Mucosa of gallbladder (tissue), 1 donor: ENCODE measurements around the gene SPHK2. TPM values are rescaled to one million over a fixed set of nuclear protein-coding genes. Genes with fewer than 3 reads are reported as not detected.
"Not testable (repeated sequence)": the region's sequence is repeated elsewhere in the genome, so short reads cannot be mapped to it uniquely, and the experiment has no call there.

Experiments
- DNase-seq: peaks from one replicate; pipeline ENCODE4 v3.0.0-alpha.2; 2020; ENCODE audit warnings: low spot score
- total RNA-seq: library from RNA; stranded (reverse); gene quantifications from one replicate; pipeline ENCODE4 v1.2.1, GENCODE V29; 2021
- donor health status: DM: no; HTN: no; CAD: no.

The SPHK2 gene
- total RNA-seq = 51.8 TPM

GRCh38 chr19:48618916-48619691 is at the start of gene SPHK2, which contains the start of gene RPL18:
Gene SPHK2 (plus strand): TSS chr19:48619506. CDS start chr19:48620515, 1,009 bp downstream.
Gene RPL18 (minus strand): TSS chr19:48619178. CDS start chr19:48619143, 35 bp downstream.
- DNase-seq = peak; percentile 99

GRCh38 chr19:48569814-48570213 is 49.5 kb upstream of the SPHK2 start:
- DNase-seq = no peak

GRCh38 chr19:48571378-48572162 is 47.7 kb upstream of the SPHK2 start:
- DNase-seq = peak; percentile 55

GRCh38 chr19:48573163-48573505 is 46.2 kb upstream of the SPHK2 start:
- DNase-seq = no peak

GRCh38 chr19:48575931-48576622 is 43.2 kb upstream of the SPHK2 start:
- DNase-seq = no peak

- not testable (repeated sequence) for DNase-seq
These were observed 41.4 kb upstream of the SPHK2 start for GRCh38 chr19:48577908-48578307.

GRCh38 chr19:48578891-48579290 is 40.4 kb upstream of the SPHK2 start:
- no peak for DNase-seq

GRCh38 chr19:48582168-48582567 is 37.1 kb upstream of the SPHK2 start:
- no peak for DNase-seq

GRCh38 chr19:48587387-48587786 is 31.9 kb upstream of the SPHK2 start:
- no peak for DNase-seq

- DNase-seq = peak; percentile 92
These were observed 30.5 kb upstream of the SPHK2 start for GRCh38 chr19:48588670-48589401.

GRCh38 chr19:48591021-48591420 is 28.3 kb upstream of the SPHK2 start:
- DNase-seq = no peak

- DNase-seq = no peak
These were observed 24.1 kb upstream of the SPHK2 start for GRCh38 chr19:48595171-48595570.

- DNase-seq = no peak
These were observed 23.5 kb upstream of the SPHK2 start for GRCh38 chr19:48595833-48596232.

GRCh38 chr19:48596237-48596636 is 23.1 kb upstream of the SPHK2 start:
- no peak for DNase-seq

GRCh38 chr19:48596679-48597465 is 22.4 kb upstream of the SPHK2 start:
- DNase-seq = no peak

GRCh38 chr19:48598996-48599700 is 20.2 kb upstream of the SPHK2 start:
- no peak for DNase-seq

- DNase-seq = no peak
These were observed 18.5 kb upstream of the SPHK2 start for GRCh38 chr19:48600679-48601417.

GRCh38 chr19:48603001-48603400 is 16.3 kb upstream of the SPHK2 start:
- DNase-seq = no peak

GRCh38 chr19:48603449-48603848 is 15.9 kb upstream of the SPHK2 start:
- no peak for DNase-seq

GRCh38 chr19:48603850-48604249 is 15.5 kb upstream of the SPHK2 start:
- DNase-seq = no peak
